ENCODE data around the gene SH3RF3. TPM values are rescaled to one million over a fixed set of nuclear protein-coding genes. Genes with fewer than 3 reads are reported as not detected.

Gene SH3RF3
- total and polyA plus RNA-seq, 5 donors from 2014 or later: 0.16 to 1.6 (median 0.76) TPM

DNA sequence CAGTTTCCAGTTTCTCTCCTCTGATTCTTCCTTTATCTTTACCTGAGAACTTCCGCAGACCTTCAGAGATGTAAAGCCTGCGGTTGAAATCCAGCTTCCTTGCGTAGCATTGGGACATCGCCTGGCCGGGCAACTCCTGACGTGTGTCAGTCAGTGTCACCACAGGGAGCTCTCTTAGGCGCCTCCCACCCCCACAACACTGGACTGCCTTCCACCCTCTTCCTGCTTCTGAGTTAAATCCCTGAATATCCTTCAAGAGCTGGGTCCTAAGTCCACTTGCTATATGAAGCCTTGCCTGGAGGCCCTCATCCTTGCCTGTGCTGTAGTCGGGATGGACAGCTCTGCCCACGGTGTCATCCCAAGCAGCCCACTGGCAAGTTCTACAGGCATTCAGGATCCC lies 305.3 kb downstream of the SH3RF3 start:
- H3K4me1 Mint-ChIP-seq: no peaks in the 10 kb centered on the region
- peaks cover 0 to 3% (median 0%) of the 10 kb centered on the region in 7 donors for H3K9me3 Mint-ChIP-seq
- H3K36me3 Mint-ChIP-seq: peaks cover 16% of the 10 kb centered on the region
- ATAC-seq (ENCODE audit: low read depth in 2 of 2) (no peak), DNase-seq (no peak)
- no peaks in the 10 kb centered on the region for H3K9me3 ChIP-seq (ENCODE audit: control insufficient read depth in 2 of 2, low read length in 2 of 2)
- H3K27me3 Mint-ChIP-seq: no peaks in the 10 kb centered on the region
- H3K4me3 Mint-ChIP-seq: no peak overlapping the region
- H3K27ac Mint-ChIP-seq: no peak overlapping the region
- no peak overlapping the region for H3K27ac ChIP-seq (ENCODE audit: insufficient read depth, low read length, poor library complexity, severe bottlenecking)
- peaks cover 3% of the 10 kb centered on the region for H3K36me3 ChIP-seq (ENCODE audit: control insufficient read depth, insufficient read depth, low read length)
- H3K27me3 ChIP-seq (ENCODE audit: control insufficient read depth, insufficient read depth, low read length): no peaks in the 10 kb centered on the region
- H3K4me1 ChIP-seq (ENCODE audit: control insufficient read depth, insufficient read depth, low read length, poor library complexity, severe bottlenecking): no peaks in the 10 kb centered on the region
- H3K4me3 ChIP-seq (ENCODE audit: low read depth, low read length): no peak overlapping the region

GRCh38 chr2:109435066-109435690 lies 306.2 kb downstream of the SH3RF3 start:
- Mint-ChIP-seq H3K4me3 (no peak overlapping the region), H3K9me3 (peaks cover 0 to 8% (median 3%) of the 10 kb centered on the region in 7 donors), H3K27me3 (no peaks in the 10 kb centered on the region), H3K36me3 (peaks cover 22% of the 10 kb centered on the region), H3K4me1 (no peaks in the 10 kb centered on the region), H3K27ac (no peak overlapping the region)
- Histone ChIP-seq H3K27ac (ENCODE audit: insufficient read depth, low read length, poor library complexity, severe bottlenecking) (no peak overlapping the region), H3K27me3 (ENCODE audit: control insufficient read depth, insufficient read depth, low read length) (no peaks in the 10 kb centered on the region), H3K9me3 (ENCODE audit: control insufficient read depth in 2 of 2, low read length in 2 of 2) (peaks cover 0 to 4% of the 10 kb centered on the region in 2 experiments), H3K36me3 (ENCODE audit: control insufficient read depth, insufficient read depth, low read length) (peaks cover 3% of the 10 kb centered on the region), H3K4me3 (ENCODE audit: low read depth, low read length) (no peak overlapping the region), H3K4me1 (ENCODE audit: control insufficient read depth, insufficient read depth, low read length, poor library complexity, severe bottlenecking) (no peaks in the 10 kb centered on the region)
- ATAC-seq (ENCODE audit: low read depth in 2 of 2) (no peak), DNase-seq (no peak)

DNA sequence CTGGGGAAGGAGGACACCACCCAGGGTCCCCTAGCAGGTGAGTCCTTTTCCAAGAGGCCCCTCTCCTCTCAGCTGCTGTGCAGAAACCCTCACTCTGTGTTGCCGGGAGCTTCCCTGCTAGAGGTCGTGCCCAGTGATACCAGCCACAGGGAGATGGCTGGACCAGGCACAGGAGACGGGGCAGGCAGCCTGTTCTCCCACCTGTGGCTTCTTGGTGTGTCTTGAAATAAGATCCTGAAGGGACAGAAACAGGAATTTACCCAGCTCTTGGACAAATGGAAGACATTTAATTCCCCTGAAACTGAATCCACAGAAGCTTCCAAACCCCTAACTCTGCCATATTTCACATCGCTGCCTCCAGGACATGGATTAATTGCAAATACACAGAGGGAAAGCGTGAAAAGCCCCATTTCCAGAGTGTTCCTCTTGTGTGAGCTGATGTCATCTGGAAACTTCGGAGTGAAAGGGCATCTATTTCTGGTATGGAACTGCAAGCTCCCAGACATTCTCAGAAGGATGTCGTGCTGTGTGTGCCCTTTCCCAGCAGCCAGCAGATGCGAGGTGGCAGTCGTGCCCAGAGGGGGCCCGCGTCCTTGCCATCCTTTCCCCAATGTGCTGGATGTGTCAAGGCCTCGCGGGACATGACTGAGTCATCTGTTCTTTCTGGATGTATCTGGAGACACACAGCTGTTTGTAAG lies 307.0 kb downstream of the SH3RF3 start:
- Histone ChIP-seq H3K27ac (ENCODE audit: insufficient read depth, low read length, poor library complexity, severe bottlenecking) (no peak overlapping the region), H3K4me3 (ENCODE audit: low read depth, low read length) (no peak overlapping the region), H3K4me1 (ENCODE audit: control insufficient read depth, insufficient read depth, low read length, poor library complexity, severe bottlenecking) (no peaks in the 10 kb centered on the region), H3K36me3 (ENCODE audit: control insufficient read depth, insufficient read depth, low read length) (peaks cover 3% of the 10 kb centered on the region), H3K9me3 (ENCODE audit: control insufficient read depth in 2 of 2, low read length in 2 of 2) (peaks cover under 1 to 12% of the 10 kb centered on the region in 2 experiments), H3K27me3 (ENCODE audit: control insufficient read depth, insufficient read depth, low read length) (no peaks in the 10 kb centered on the region)
- ATAC-seq (ENCODE audit: low read depth in 2 of 2) (no peak), DNase-seq (no peak)
- H3K27ac Mint-ChIP-seq: no peak overlapping the region
- H3K27me3 Mint-ChIP-seq: peaks cover under 1% of the 10 kb centered on the region
- no peaks in the 10 kb centered on the region for H3K4me1 Mint-ChIP-seq
- H3K36me3 Mint-ChIP-seq: peaks cover 25% of the 10 kb centered on the region
- H3K9me3 Mint-ChIP-seq: peaks cover 0 to 11% (median 6%) of the 10 kb centered on the region in 7 donors
- no peak overlapping the region for H3K4me3 Mint-ChIP-seq

GRCh38 chr2:109436610-109437225 lies 307.7 kb downstream of the SH3RF3 start:
- Mint-ChIP-seq H3K9me3 (peaks cover 2 to 17% (median 12%) of the 10 kb centered on the region in 7 donors), H3K27ac (no peak overlapping the region), H3K4me3 (no peak overlapping the region), H3K27me3 (peaks cover 7% of the 10 kb centered on the region), H3K36me3 (peaks cover 32% of the 10 kb centered on the region), H3K4me1 (no peaks in the 10 kb centered on the region)
- H3K4me1 ChIP-seq (ENCODE audit: control insufficient read depth, insufficient read depth, low read length, poor library complexity, severe bottlenecking): no peaks in the 10 kb centered on the region
- no peaks in the 10 kb centered on the region for H3K27me3 ChIP-seq (ENCODE audit: control insufficient read depth, insufficient read depth, low read length)
- H3K36me3 ChIP-seq (ENCODE audit: control insufficient read depth, insufficient read depth, low read length): peaks cover 3% of the 10 kb centered on the region
- H3K4me3 ChIP-seq (ENCODE audit: low read depth, low read length): no peak overlapping the region
- no peak for ATAC-seq (ENCODE audit: low read depth in 2 of 2)
- no peak for DNase-seq
- no peak overlapping the region for H3K27ac ChIP-seq (ENCODE audit: insufficient read depth, low read length, poor library complexity, severe bottlenecking)
- H3K9me3 ChIP-seq (ENCODE audit: control insufficient read depth in 2 of 2, low read length in 2 of 2): peaks cover 2 to 19% of the 10 kb centered on the region in 2 experiments

- Mint-ChIP-seq H3K4me1 (no peaks in the 10 kb centered on the region), H3K36me3 (peaks cover 32% of the 10 kb centered on the region), H3K9me3 (peaks cover 2 to 22% (median 14%) of the 10 kb centered on the region in 7 donors), H3K27me3 (peaks cover 11% of the 10 kb centered on the region), H3K27ac (no peak overlapping the region), H3K4me3 (no peak overlapping the region)
- Histone ChIP-seq H3K27ac (ENCODE audit: insufficient read depth, low read length, poor library complexity, severe bottlenecking) (no peak overlapping the region), H3K27me3 (ENCODE audit: control insufficient read depth, insufficient read depth, low read length) (no peaks in the 10 kb centered on the region), H3K4me1 (ENCODE audit: control insufficient read depth, insufficient read depth, low read length, poor library complexity, severe bottlenecking) (no peaks in the 10 kb centered on the region), H3K4me3 (ENCODE audit: low read depth, low read length) (no peak overlapping the region), H3K36me3 (ENCODE audit: control insufficient read depth, insufficient read depth, low read length) (peaks cover 3% of the 10 kb centered on the region), H3K9me3 (ENCODE audit: control insufficient read depth in 2 of 2, low read length in 2 of 2) (peaks cover 5 to 24% of the 10 kb centered on the region in 2 experiments)
- DNase-seq (no peak), ATAC-seq (ENCODE audit: low read depth in 2 of 2) (no peak)
These were observed 308.5 kb downstream of the SH3RF3 start for GRCh38 chr2:109437325-109438090.

- Mint-ChIP-seq H3K27me3 (peaks cover 12% of the 10 kb centered on the region), H3K9me3 (peaks cover 4 to 25% (median 17%) of the 10 kb centered on the region in 7 donors), H3K4me1 (no peaks in the 10 kb centered on the region), H3K27ac (no peak overlapping the region), H3K4me3 (no peak overlapping the region), H3K36me3 (peaks cover 32% of the 10 kb centered on the region)
- Histone ChIP-seq H3K36me3 (ENCODE audit: control insufficient read depth, insufficient read depth, low read length) (peaks cover 4% of the 10 kb centered on the region), H3K4me1 (ENCODE audit: control insufficient read depth, insufficient read depth, low read length, poor library complexity, severe bottlenecking) (no peaks in the 10 kb centered on the region), H3K27ac (ENCODE audit: insufficient read depth, low read length, poor library complexity, severe bottlenecking) (no peak overlapping the region), H3K4me3 (ENCODE audit: low read depth, low read length) (no peak overlapping the region), H3K9me3 (ENCODE audit: control insufficient read depth in 2 of 2, low read length in 2 of 2) (peaks cover 12 to 30% of the 10 kb centered on the region in 2 experiments), H3K27me3 (ENCODE audit: control insufficient read depth, insufficient read depth, low read length) (no peaks in the 10 kb centered on the region)
- no peak for ATAC-seq (ENCODE audit: low read depth in 2 of 2)
- no peak for DNase-seq
These were observed 309.1 kb downstream of the SH3RF3 start for GRCh38 chr2:109438146-109438545.

- no peak overlapping the region for H3K27ac ChIP-seq (ENCODE audit: insufficient read depth, low read length, poor library complexity, severe bottlenecking)
- Mint-ChIP-seq H3K27ac (no peak overlapping the region), H3K36me3 (peaks cover 32% of the 10 kb centered on the region), H3K4me1 (no peaks in the 10 kb centered on the region), H3K4me3 (no peak overlapping the region), H3K27me3 (peaks cover 12% of the 10 kb centered on the region), H3K9me3 (peaks cover 4 to 32% (median 18%) of the 10 kb centered on the region in 7 donors)
- H3K9me3 ChIP-seq (ENCODE audit: control insufficient read depth in 2 of 2, low read length in 2 of 2): peaks cover 18 to 33% of the 10 kb centered on the region in 2 experiments
- H3K4me3 ChIP-seq (ENCODE audit: low read depth, low read length): no peak overlapping the region
- peaks cover 5% of the 10 kb centered on the region for H3K36me3 ChIP-seq (ENCODE audit: control insufficient read depth, insufficient read depth, low read length)
- DNase-seq: no peak
- no peaks in the 10 kb centered on the region for H3K27me3 ChIP-seq (ENCODE audit: control insufficient read depth, insufficient read depth, low read length)
- ATAC-seq (ENCODE audit: low read depth in 2 of 2): no peak
- H3K4me1 ChIP-seq (ENCODE audit: control insufficient read depth, insufficient read depth, low read length, poor library complexity, severe bottlenecking): no peaks in the 10 kb centered on the region
These were observed 309.9 kb downstream of the SH3RF3 start for GRCh38 chr2:109438773-109439389.
